ENCODE measurements around the gene FOXO6.

FOXO6 gene

GRCh38 chr1:41368366-41368765, 7.1 kb downstream of the FOXO6 start:
- Mint-ChIP-seq H3K36me3 (ENCODE audit: insufficient read depth) (peaks cover 3% of the 10 kb centered on the region), H3K27me3 (peaks cover 66% of the 10 kb centered on the region), H3K4me1 (peaks cover 9% of the 10 kb centered on the region), H3K9me3 (no peaks in the 10 kb centered on the region), H3K4me3 (no peak overlapping the region), H3K27ac (ENCODE audit: low read depth) (no peak overlapping the region)
- ATAC-seq (replicated peaks; ENCODE audit: extremely low read depth, poor library complexity, severe bottlenecking): no peak
- no peak for DNase-seq (ENCODE audit: low spot score in 2 of 2)

GRCh38 chr1:41368801-41369200, 7.6 kb downstream of the FOXO6 start:
- Mint-ChIP-seq H3K27ac (ENCODE audit: low read depth) (no peak overlapping the region), H3K36me3 (ENCODE audit: insufficient read depth) (peaks cover 3% of the 10 kb centered on the region), H3K4me1 (peaks cover 9% of the 10 kb centered on the region), H3K9me3 (no peaks in the 10 kb centered on the region), H3K27me3 (peaks cover 66% of the 10 kb centered on the region), H3K4me3 (no peak overlapping the region)
- DNase-seq (ENCODE audit: low spot score in 2 of 2): no peak
- no peak for ATAC-seq (replicated peaks; ENCODE audit: extremely low read depth, poor library complexity, severe bottlenecking)

- Mint-ChIP-seq H3K9me3 (no peaks in the 10 kb centered on the region), H3K4me3 (no peak overlapping the region), H3K27ac (ENCODE audit: low read depth) (peak overlapping the region; percentile 38), H3K27me3 (peaks cover 70% of the 10 kb centered on the region), H3K4me1 (peaks cover 9% of the 10 kb centered on the region), H3K36me3 (ENCODE audit: insufficient read depth) (peaks cover 3% of the 10 kb centered on the region)
- no peak for ATAC-seq (replicated peaks; ENCODE audit: extremely low read depth, poor library complexity, severe bottlenecking)
- no peak for DNase-seq (ENCODE audit: low spot score in 2 of 2)
Observed at GRCh38 chr1:41369531-41369930, 8.3 kb downstream of the FOXO6 start.

GRCh38 chr1:41370225-41370624, 9.0 kb downstream of the FOXO6 start:
- no peak overlapping the region for H3K27ac Mint-ChIP-seq (ENCODE audit: low read depth)
- peaks cover 3% of the 10 kb centered on the region for H3K36me3 Mint-ChIP-seq (ENCODE audit: insufficient read depth)

GRCh38 chr1:41370756-41371420, 9.7 kb downstream of the FOXO6 start:
- Mint-ChIP-seq H3K4me1 (peaks cover 9% of the 10 kb centered on the region), H3K27ac (ENCODE audit: low read depth) (no peak overlapping the region), H3K36me3 (ENCODE audit: insufficient read depth) (peaks cover 3% of the 10 kb centered on the region), H3K4me3 (no peak overlapping the region), H3K9me3 (no peaks in the 10 kb centered on the region), H3K27me3 (peaks cover 78% of the 10 kb centered on the region)
- ATAC-seq (replicated peaks; ENCODE audit: extremely low read depth, poor library complexity, severe bottlenecking): no peak
- DNase-seq (ENCODE audit: low spot score in 2 of 2): no peak

More at GRCh38 chr1:41370225-41370624, 9.0 kb downstream of the FOXO6 start:
- ATAC-seq (replicated peaks; ENCODE audit: extremely low read depth, poor library complexity, severe bottlenecking): no peak
- no peak for DNase-seq (ENCODE audit: low spot score in 2 of 2)
- H3K27me3 Mint-ChIP-seq: peaks cover 71% of the 10 kb centered on the region
- peaks cover 9% of the 10 kb centered on the region for H3K4me1 Mint-ChIP-seq
- no peaks in the 10 kb centered on the region for H3K9me3 Mint-ChIP-seq
- no peak overlapping the region for H3K4me3 Mint-ChIP-seq

- H3K4me1 Mint-ChIP-seq: peaks cover 9% of the 10 kb centered on the region
- no peak for DNase-seq (ENCODE audit: low spot score in 2 of 2)
- H3K27me3 Mint-ChIP-seq: peaks cover 88% of the 10 kb centered on the region
- H3K27ac Mint-ChIP-seq (ENCODE audit: low read depth): no peak overlapping the region
- H3K4me3 Mint-ChIP-seq: no peak overlapping the region
- ATAC-seq (replicated peaks; ENCODE audit: extremely low read depth, poor library complexity, severe bottlenecking): no peak
- no peaks in the 10 kb centered on the region for H3K9me3 Mint-ChIP-seq
- peaks cover 3% of the 10 kb centered on the region for H3K36me3 Mint-ChIP-seq (ENCODE audit: insufficient read depth)
Observed at GRCh38 chr1:41371630-41372599, 10.7 kb downstream of the FOXO6 start.

- H3K4me1 Mint-ChIP-seq: peaks cover 3% of the 10 kb centered on the region
- no peak overlapping the region for H3K4me3 Mint-ChIP-seq
- peaks cover 89% of the 10 kb centered on the region for H3K27me3 Mint-ChIP-seq
- no peaks in the 10 kb centered on the region for H3K9me3 Mint-ChIP-seq
- H3K36me3 Mint-ChIP-seq (ENCODE audit: insufficient read depth): peaks cover 3% of the 10 kb centered on the region
- ATAC-seq (replicated peaks; ENCODE audit: extremely low read depth, poor library complexity, severe bottlenecking) (no peak), DNase-seq (ENCODE audit: low spot score in 2 of 2) (no peak)
- no peak overlapping the region for H3K27ac Mint-ChIP-seq (ENCODE audit: low read depth)
Observed at GRCh38 chr1:41372600-41372993, 11.4 kb downstream of the FOXO6 start.

- no peak overlapping the region for H3K4me3 Mint-ChIP-seq
- ATAC-seq (replicated peaks; ENCODE audit: extremely low read depth, poor library complexity, severe bottlenecking) (no peak), DNase-seq (ENCODE audit: low spot score in 2 of 2) (no peak)
- H3K36me3 Mint-ChIP-seq (ENCODE audit: insufficient read depth): peaks cover 3% of the 10 kb centered on the region
- H3K27me3 Mint-ChIP-seq: peaks cover 82% of the 10 kb centered on the region
- no peak overlapping the region for H3K27ac Mint-ChIP-seq (ENCODE audit: low read depth)
- no peaks in the 10 kb centered on the region for H3K4me1 Mint-ChIP-seq
- H3K9me3 Mint-ChIP-seq: no peaks in the 10 kb centered on the region
Observed at GRCh38 chr1:41373373-41373772, 12.1 kb downstream of the FOXO6 start.

- Mint-ChIP-seq H3K27ac (ENCODE audit: low read depth) (no peak overlapping the region), H3K36me3 (ENCODE audit: insufficient read depth) (peaks cover 2% of the 10 kb centered on the region), H3K4me3 (no peak overlapping the region), H3K9me3 (no peaks in the 10 kb centered on the region), H3K4me1 (no peaks in the 10 kb centered on the region), H3K27me3 (peaks cover 83% of the 10 kb centered on the region)
- DNase-seq (ENCODE audit: low spot score in 2 of 2) (no peak), ATAC-seq (replicated peaks; ENCODE audit: extremely low read depth, poor library complexity, severe bottlenecking) (no peak)
Observed at GRCh38 chr1:41374711-41375110, 13.5 kb downstream of the FOXO6 start.

- H3K4me1 Mint-ChIP-seq: peaks cover 6% of the 10 kb centered on the region
- no peak for ATAC-seq (replicated peaks; ENCODE audit: extremely low read depth, poor library complexity, severe bottlenecking)
- H3K27me3 Mint-ChIP-seq: peaks cover 66% of the 10 kb centered on the region
- H3K27ac Mint-ChIP-seq (ENCODE audit: low read depth): no peak overlapping the region
- peaks cover 2% of the 10 kb centered on the region for H3K36me3 Mint-ChIP-seq (ENCODE audit: insufficient read depth)
- no peaks in the 10 kb centered on the region for H3K9me3 Mint-ChIP-seq
- no peak overlapping the region for H3K4me3 Mint-ChIP-seq
- no peak for DNase-seq (ENCODE audit: low spot score in 2 of 2)
Observed at GRCh38 chr1:41377397-41377796, 16.2 kb downstream of the FOXO6 start.

- no peak for ATAC-seq (replicated peaks; ENCODE audit: extremely low read depth, poor library complexity, severe bottlenecking)
Observed at GRCh38 chr1:41378222-41378621, 17.0 kb downstream of the FOXO6 start.

GRCh38 chr1:41378999-41379737, 17.9 kb downstream of the FOXO6 start:
- H3K9me3 Mint-ChIP-seq: no peaks in the 10 kb centered on the region
- peaks cover 2% of the 10 kb centered on the region for H3K36me3 Mint-ChIP-seq (ENCODE audit: insufficient read depth)
- H3K4me1 Mint-ChIP-seq: peaks cover 12% of the 10 kb centered on the region
- H3K27me3 Mint-ChIP-seq: peaks cover 63% of the 10 kb centered on the region
- no peak overlapping the region for H3K4me3 Mint-ChIP-seq
- no peak overlapping the region for H3K27ac Mint-ChIP-seq (ENCODE audit: low read depth)
- ATAC-seq (replicated peaks; ENCODE audit: extremely low read depth, poor library complexity, severe bottlenecking) (no peak), DNase-seq (ENCODE audit: low spot score in 2 of 2) (no peak)

More at GRCh38 chr1:41378222-41378621, 17.0 kb downstream of the FOXO6 start:
- no peaks in the 10 kb centered on the region for H3K9me3 Mint-ChIP-seq
- H3K4me1 Mint-ChIP-seq: peaks cover 9% of the 10 kb centered on the region
- H3K4me3 Mint-ChIP-seq: no peak overlapping the region
- peaks cover 63% of the 10 kb centered on the region for H3K27me3 Mint-ChIP-seq
- DNase-seq (ENCODE audit: low spot score in 2 of 2): no peak
- no peak overlapping the region for H3K27ac Mint-ChIP-seq (ENCODE audit: low read depth)
- peaks cover 2% of the 10 kb centered on the region for H3K36me3 Mint-ChIP-seq (ENCODE audit: insufficient read depth)

Measured in central memory CD8-positive, alpha-beta T cell (primary cell).